Inflammatory macrophage treated with lipopolysaccharide for 4 hours (primary cell): ENCODE results near the gene NBAS.
"Not testable (repeated sequence)": the region's sequence is repeated elsewhere in the genome, so short reads cannot be mapped to it uniquely, and the experiment has no call there.

Experiments
- DNase-seq: peaks from one replicate; pipeline ENCODE4 v3.0.0-alpha.2; 2020

NBAS gene

DNA sequence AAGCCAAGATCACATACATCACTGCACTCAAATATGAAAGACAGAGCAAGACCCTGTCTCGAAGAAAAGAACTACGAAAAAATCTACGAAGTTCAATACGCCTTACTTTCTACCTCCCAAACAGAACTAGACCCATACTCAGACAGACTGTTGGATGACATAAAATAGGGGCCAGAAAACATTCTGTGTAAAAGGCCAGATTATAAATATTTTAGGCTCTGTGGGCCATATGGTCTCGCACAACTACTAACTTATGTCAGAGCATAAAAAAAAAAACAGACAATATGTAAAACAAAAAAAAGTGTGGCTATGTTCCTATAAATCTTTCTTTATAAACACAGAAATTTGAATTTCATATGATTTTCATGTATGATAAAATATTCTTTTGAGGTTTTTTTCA is 40.8 kb downstream of the NBAS start:
- no peak for DNase-seq

- DNase-seq, result not testable (repeated sequence)
Observed at GRCh38 chr2:15518759-15519158, 42.4 kb downstream of the NBAS start.

GRCh38 chr2:15517793-15518192 is 43.3 kb downstream of the NBAS start:
- DNase-seq, result peak; percentile 16

GRCh38 chr2:15511686-15512085 is 49.4 kb downstream of the NBAS start:
- DNase-seq, result no peak

- no peak for DNase-seq
Observed at GRCh38 chr2:15510552-15510951, 50.6 kb downstream of the NBAS start.

GRCh38 chr2:15510131-15510530 is 51.0 kb downstream of the NBAS start:
- no peak for DNase-seq

- no peak for DNase-seq
Observed at GRCh38 chr2:15507697-15508096, 53.4 kb downstream of the NBAS start.

- no peak for DNase-seq
Observed at GRCh38 chr2:15507061-15507460, 54.1 kb downstream of the NBAS start.

DNA sequence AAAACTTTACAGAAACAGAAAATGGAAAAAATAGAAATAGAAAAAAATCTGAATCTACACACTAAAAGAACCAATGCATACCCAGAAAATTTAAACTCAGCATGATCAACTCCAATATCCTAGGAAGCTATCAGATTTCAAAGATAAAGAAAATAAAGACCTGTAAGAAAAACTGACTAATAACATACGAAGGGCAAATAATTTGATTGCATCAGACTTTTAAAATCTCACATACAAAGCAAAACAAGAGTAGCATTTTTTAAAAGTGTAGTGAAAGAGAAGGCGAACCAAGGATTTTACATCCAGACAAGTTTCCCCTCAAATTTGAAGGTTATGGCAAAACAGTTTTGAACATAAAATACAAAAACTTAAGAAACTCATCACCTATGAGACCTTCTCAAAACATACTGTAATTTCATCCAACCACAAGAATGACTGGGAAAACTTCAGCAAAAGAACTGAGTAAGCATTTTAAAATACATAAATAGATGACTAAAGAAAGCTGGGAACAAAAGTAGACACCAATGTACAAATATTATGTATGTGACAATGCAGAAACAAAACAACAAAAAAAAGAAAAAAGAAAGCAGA is 54.8 kb downstream of the NBAS start:
- no peak for DNase-seq

DNA sequence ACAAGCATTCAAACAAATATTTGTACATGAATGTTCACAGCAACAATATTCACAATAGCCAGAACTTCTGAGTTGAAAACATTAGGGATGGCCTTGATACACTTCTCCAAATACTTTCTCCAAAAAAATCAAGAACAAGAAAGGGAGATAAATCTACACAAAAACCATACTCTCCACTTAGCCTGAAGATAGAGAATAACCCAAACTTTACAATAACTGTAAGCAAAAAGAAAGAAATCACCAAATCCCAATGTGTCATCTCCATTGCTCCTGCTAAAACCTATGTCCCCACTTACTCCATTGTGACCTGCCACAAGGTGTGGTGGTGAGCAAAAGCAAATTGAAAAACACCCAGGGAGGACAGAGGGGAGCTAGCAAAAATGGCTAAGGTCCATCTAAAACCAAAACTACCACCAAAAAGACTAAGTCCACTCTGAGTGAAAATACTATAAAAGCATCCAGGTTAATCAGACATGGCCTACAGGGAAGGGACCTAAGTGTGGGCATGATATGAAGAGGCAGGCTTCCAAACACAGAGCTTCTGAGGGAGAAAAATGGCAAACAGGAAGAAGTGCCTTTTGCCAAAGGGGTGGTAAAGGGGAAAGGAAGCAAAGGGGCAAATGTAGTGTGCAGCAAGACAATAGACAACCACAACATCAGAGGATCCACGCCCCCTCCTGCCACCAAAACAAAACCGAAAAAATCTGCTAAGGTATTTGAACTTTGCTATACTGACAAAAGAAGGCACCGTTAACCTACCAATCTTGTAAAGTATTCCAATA is 56.1 kb downstream of the NBAS start:
- DNase-seq, result no peak

DNA sequence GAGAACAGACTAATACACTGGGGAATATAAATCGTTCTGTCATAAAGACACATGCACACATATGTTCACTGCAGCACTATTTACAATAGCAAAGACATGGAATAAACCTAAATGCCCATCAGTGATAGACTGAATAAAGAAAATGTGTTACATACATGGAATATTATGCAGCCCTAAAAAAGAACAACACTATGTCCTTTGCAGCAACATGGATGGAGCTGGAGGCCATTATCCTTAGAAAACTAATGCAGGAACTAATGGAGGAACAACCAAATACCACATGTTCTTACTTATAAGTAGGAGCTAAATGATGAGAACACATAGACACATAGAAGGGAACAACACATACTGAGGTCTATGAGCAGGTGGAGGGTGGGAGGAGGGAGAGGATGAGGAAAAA is 61.9 kb downstream of the NBAS start:
- DNase-seq, result not testable (repeated sequence)

DNA sequence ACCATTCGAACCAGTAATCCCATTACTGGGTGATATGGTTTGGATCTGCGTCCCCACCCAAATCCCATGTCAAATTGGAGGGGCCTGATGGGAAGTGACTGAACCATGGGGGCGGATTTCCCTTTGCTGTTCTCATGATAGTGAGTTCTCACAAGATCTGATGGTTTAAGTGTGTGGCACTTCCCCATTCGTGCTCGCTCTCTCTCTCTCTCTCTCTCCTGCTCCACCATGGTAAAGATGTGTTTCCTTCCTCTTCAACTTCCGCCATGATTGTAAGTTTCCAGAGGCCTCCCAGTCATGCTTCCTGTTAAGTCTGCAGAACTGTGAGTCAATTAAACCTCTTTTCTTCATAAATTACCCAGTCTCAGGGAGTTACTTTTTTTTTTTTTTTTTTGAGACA is 62.6 kb downstream of the NBAS start:
- peak; percentile 1 for DNase-seq

DNA sequence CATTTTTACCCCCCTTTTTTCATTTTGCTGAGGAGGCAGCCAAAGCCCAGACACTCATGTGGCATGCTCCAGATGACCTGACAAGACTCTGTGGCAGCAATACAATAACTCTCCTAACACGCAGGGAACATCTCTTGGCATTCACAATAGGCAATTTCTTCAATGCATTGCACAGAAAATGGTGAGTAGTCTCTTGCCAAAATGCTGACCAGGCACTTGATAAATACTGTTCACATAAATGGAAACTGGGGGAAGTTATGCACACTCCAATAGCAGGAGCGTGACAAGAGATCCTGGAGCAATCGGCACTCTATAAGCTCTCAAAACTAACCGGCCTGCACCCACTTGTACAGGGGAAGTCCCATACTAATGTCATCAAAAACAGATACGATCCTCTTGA is 66.3 kb downstream of the NBAS start:
- no peak for DNase-seq

GRCh38 chr2:15492773-15493325 is 68.3 kb downstream of the NBAS start:
- DNase-seq, result no peak

DNA sequence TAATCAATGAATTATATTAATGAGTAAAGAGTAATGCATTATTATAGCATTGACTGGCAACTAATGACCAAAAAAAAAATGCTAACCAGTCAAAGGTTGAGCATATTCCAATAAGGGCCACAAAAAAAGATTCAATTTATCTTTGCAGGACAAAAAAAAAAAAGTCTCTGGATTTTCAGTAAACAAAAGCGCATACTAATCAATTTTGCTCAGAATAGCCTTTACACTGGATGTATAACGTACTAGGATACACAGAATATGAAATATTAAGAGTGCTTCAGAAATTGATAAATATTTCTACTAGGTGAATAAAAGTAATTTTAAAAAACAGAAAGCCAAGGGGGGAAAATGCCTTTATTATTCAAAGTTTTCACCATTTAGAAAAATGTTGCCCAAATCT is 74.4 kb downstream of the NBAS start:
- no peak for DNase-seq

GRCh38 chr2:15485949-15486348 is 75.2 kb downstream of the NBAS start:
- no peak for DNase-seq

DNA sequence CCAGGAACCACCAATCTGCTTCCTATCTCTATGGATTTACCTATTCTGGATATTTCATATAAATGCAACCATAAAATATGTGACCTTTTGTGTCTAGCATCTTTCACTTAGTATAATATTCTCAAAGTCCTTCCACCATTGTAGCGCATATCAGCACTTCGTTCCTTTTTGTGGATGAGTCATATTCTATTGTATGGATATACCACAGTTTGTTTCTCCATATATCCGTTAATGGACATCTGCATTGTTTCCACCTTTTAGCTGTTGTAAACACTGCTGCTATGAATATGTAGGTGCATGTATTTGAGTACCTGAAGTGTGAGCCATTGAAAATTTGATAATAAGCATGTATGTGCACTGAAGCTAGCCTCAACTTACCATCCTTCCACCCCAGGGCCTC is 80.1 kb downstream of the NBAS start:
- no peak for DNase-seq

GRCh38 chr2:15480552-15480951 is 80.6 kb downstream of the NBAS start:
- DNase-seq, result no peak

GRCh38 chr2:15472876-15473275 is 88.3 kb downstream of the NBAS start:
- no peak for DNase-seq

DNA sequence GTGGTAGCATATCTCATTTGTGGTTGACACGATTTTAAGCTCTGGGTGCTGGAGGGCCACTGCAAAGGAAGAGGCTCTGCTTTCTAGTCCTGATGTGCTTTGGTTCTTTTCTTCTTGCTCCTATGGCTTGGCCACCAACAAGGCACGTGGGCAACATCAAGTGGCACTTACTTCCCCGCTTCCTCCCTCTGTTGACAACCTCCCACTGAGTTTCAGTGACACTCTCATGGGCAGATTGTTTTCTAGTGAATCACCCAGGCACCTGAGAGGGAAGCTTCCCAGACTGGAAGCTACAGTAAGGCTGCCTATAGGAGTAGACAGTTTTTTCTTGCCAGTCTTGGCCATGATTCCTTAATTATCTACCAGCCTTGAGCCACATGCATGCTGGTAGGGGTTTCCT is 89.0 kb downstream of the NBAS start:
- no peak for DNase-seq

DNA sequence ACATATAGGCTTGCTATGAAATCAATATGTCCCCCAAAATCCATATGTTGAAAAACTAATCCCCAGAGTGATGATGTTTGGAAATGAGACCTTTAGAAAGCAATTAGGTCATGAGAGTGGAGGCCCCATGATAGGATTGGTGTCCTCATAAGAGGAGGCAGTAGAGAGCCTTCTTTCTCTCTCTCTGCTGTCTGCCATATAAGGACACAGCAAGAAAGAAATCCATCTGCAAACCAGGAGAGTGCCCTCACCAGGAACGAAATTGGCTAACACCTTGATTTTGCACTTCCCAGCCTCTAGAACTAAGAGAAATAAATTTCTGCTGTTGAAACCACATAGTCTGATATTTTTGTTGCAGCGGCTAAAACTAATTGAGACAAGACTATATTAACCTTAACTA is 89.5 kb downstream of the NBAS start:
- no peak for DNase-seq

GRCh38 chr2:15460112-15460620 is 101.0 kb downstream of the NBAS start:
- no peak for DNase-seq

- no peak for DNase-seq
Observed at GRCh38 chr2:15458277-15458676, 102.9 kb downstream of the NBAS start.

- DNase-seq, result no peak
Observed at GRCh38 chr2:15457868-15458267, 103.3 kb downstream of the NBAS start.
